AG10803 (cell line): ENCODE data around the gene CTSD.
"Not testable (repeated sequence)": the region's sequence is repeated elsewhere in the genome, so short reads cannot be mapped to it uniquely, and the experiment has no call there.

Experiments
- DNase-seq: peaks from one replicate; pipeline ENCODE4 v3.0.0; 2010; ENCODE audit warnings: low read depth
- H3K4me3 ChIP-seq: 2 replicates; pipeline ENCODE4 v1.5.1; 2011; ENCODE audit warnings: mild to moderate bottlenecking, low read length, control low read depth
- CTCF ChIP-seq: conservative IDR thresholded peaks from 2 replicates; pipeline ENCODE4 v1.5.1; 2011; ENCODE audit warnings: mild to moderate bottlenecking, low read length, control low read depth, inconsistent platforms

The CTSD gene

GRCh38 chr11:1763796-1764661, at the start of gene CTSD:
TSS of gene CTSD (minus strand) at chr11:1763927. CDS start at chr11:1763859, 68 bp downstream.
- TF ChIP-seq CTCF, result no peak
- peak; percentile 69 for DNase-seq
- peak within 1 kb of the TSS; percentile 71 for H3K4me3 ChIP-seq

- H3K4me3 ChIP-seq, DNase-seq: not testable (repeated sequence)
Measured at GRCh38 chr11:1813356-1813755, 49.6 kb upstream of the CTSD start.

GRCh38 chr11:1812801-1813200, 49.1 kb upstream of the CTSD start:
- no peak overlapping the region for H3K4me3 ChIP-seq
- no peak for TF ChIP-seq CTCF
- no peak for DNase-seq

- TF ChIP-seq CTCF, result no peak
- DNase-seq, result no peak
- H3K4me3 ChIP-seq, result no peak overlapping the region
Measured at GRCh38 chr11:1812274-1812673, 48.5 kb upstream of the CTSD start.

GRCh38 chr11:1810761-1811160, 47.0 kb upstream of the CTSD start:
- TF ChIP-seq CTCF, result no peak
- no peak overlapping the region for H3K4me3 ChIP-seq
- no peak for DNase-seq

- no peak overlapping the region for H3K4me3 ChIP-seq
- no peak for DNase-seq
- no peak; the same call in 1 of the 2 replicates for TF ChIP-seq CTCF
Measured at GRCh38 chr11:1807264-1807995, 43.7 kb upstream of the CTSD start.

GRCh38 chr11:1805525-1805924, 41.8 kb upstream of the CTSD start:
- H3K4me3 ChIP-seq, result no peak overlapping the region
- no peak for DNase-seq

GRCh38 chr11:1803835-1804519, 40.2 kb upstream of the CTSD start:
- not testable (repeated sequence) for DNase-seq

More at GRCh38 chr11:1805525-1805924, 41.8 kb upstream of the CTSD start:
- no peak for TF ChIP-seq CTCF

More at GRCh38 chr11:1803835-1804519, 40.2 kb upstream of the CTSD start:
- H3K4me3 ChIP-seq, result not testable (repeated sequence)
